SK-N-SH treated with all-trans-retinoic acid at 6 μM for 48 hours (cell line): Measurements from ENCODE around the gene WNK1.

Experiments
- ATAC-seq: fragments of 200-7000 bp; cut with Tn5 transposase; 3 replicates; pipeline ENCODE4 v1.9.1; 2020; ENCODE audit warnings: mild to moderate bottlenecking, moderate library complexity
- ARNTL ChIP-seq: fragments of 450-650 bp; formaldehyde crosslinking; IDR thresholded peaks from 2 replicates; pipeline ENCODE4 v1.5.0; 2020; ENCODE audit warnings: low read depth, mild to moderate bottlenecking, moderate library complexity, borderline replicate concordance
- BACH2 ChIP-seq: fragments of 250-450 bp; sonication (Bioruptor Pico); IDR thresholded peaks from 2 replicates; pipeline ENCODE4 v1.9.0; 2021; ENCODE audit warnings: mild to moderate bottlenecking, borderline replicate concordance
- CSDC2 ChIP-seq: fragments of 250-450 bp; sonication (Bioruptor Pico); IDR thresholded peaks from 2 replicates; pipeline ENCODE4 v1.5.0; 2020; ENCODE audit warnings: mild to moderate bottlenecking, moderate library complexity
- ESRRG ChIP-seq: fragments of 250-450 bp; sonication (Bioruptor Pico); IDR thresholded peaks from 2 replicates; pipeline ENCODE4 v1.6.1; 2021; ENCODE audit warnings: mild to moderate bottlenecking
- GLIS3 ChIP-seq: fragments of 250-450 bp; sonication (Bioruptor Pico); IDR thresholded peaks from 2 replicates; pipeline ENCODE4 v1.5.0; 2020; ENCODE audit warnings: mild to moderate bottlenecking, moderate library complexity
- ISL1 ChIP-seq: fragments of 250-450 bp; sonication (Bioruptor Pico); IDR thresholded peaks from 2 replicates; pipeline ENCODE4 v2.1.2; 2022; ENCODE audit warnings: mild to moderate bottlenecking, moderate library complexity
- OSR1 ChIP-seq: fragments of 250-450 bp; sonication (Bioruptor Pico); IDR thresholded peaks from 2 replicates; pipeline ENCODE4 v1.8.0; 2022; ENCODE audit warnings: moderate library complexity, mild to moderate bottlenecking, inconsistent platforms
- PPARA ChIP-seq: fragments of 250-450 bp; sonication (Bioruptor Pico); IDR thresholded peaks from 2 replicates; pipeline ENCODE4 v1.5.0; 2020; ENCODE audit warnings: mild to moderate bottlenecking, borderline replicate concordance
- RARB ChIP-seq: fragments of 250-450 bp; sonication (Bioruptor Pico); IDR thresholded peaks from 2 replicates; pipeline ENCODE4 v1.8.0; 2021; ENCODE audit warnings: mild to moderate bottlenecking, moderate library complexity
- SNAI2 ChIP-seq: fragments of 250-450 bp; sonication (Bioruptor Pico); IDR thresholded peaks from 2 replicates; pipeline ENCODE4 v1.5.0; 2020; ENCODE audit warnings: mild to moderate bottlenecking, moderate library complexity
- TCF4 ChIP-seq: fragments of 250-450 bp; sonication (Bioruptor Pico); IDR thresholded peaks from 2 replicates; pipeline ENCODE4 v1.8.0; 2021; ENCODE audit warnings: mild to moderate bottlenecking, moderate library complexity, borderline replicate concordance
- TOX ChIP-seq: fragments of 250-450 bp; sonication (Bioruptor Pico); IDR thresholded peaks from 2 replicates; pipeline ENCODE4 v1.8.0; 2021; ENCODE audit warnings: mild to moderate bottlenecking, moderate library complexity, borderline replicate concordance
- ZC3H10 ChIP-seq: fragments of 250-450 bp; sonication (Bioruptor Pico); IDR thresholded peaks from 2 replicates; pipeline ENCODE4 v1.5.1; 2021; ENCODE audit warnings: mild to moderate bottlenecking, moderate library complexity
- ZFP3 ChIP-seq: fragments of 250-450 bp; sonication (Bioruptor Pico); IDR thresholded peaks from 2 replicates; pipeline ENCODE4 v1.5.0; 2020; ENCODE audit warnings: mild to moderate bottlenecking, moderate library complexity
- ZFP30 ChIP-seq: fragments of 450-650 bp; formaldehyde crosslinking; IDR thresholded peaks from 2 replicates; pipeline ENCODE4 v1.5.0; 2022; ENCODE audit warnings: mild to moderate bottlenecking, moderate library complexity
- ZNF70 ChIP-seq: fragments of 450-650 bp; formaldehyde crosslinking; IDR thresholded peaks from 2 replicates; pipeline ENCODE4 v1.5.0; 2020; ENCODE audit warnings: mild to moderate bottlenecking, moderate library complexity
- ZNF8 ChIP-seq: fragments of 450-650 bp; formaldehyde crosslinking; IDR thresholded peaks from 2 replicates; pipeline ENCODE4 v1.5.0; 2020; ENCODE audit warnings: mild to moderate bottlenecking, moderate library complexity
- TF ChIP-seq, protein P1 (sequence below): fragments of 250-450 bp; sonication (Bioruptor Pico); IDR thresholded peaks from 2 replicates; pipeline ENCODE4 v1.8.0; 2021; ENCODE audit warnings: low read depth, mild to moderate bottlenecking, moderate library complexity, borderline replicate concordance
- TF ChIP-seq, protein P2 (sequence below): fragments of 250-450 bp; sonication (Bioruptor Pico); IDR thresholded peaks from 2 replicates; pipeline ENCODE4 v1.5.1; 2021; ENCODE audit warnings: mild to moderate bottlenecking, moderate library complexity
- TF ChIP-seq, protein P3 (sequence below): fragments of 250-450 bp; sonication (Bioruptor Pico); IDR thresholded peaks from 2 replicates; pipeline ENCODE4 v1.8.0; 2020; ENCODE audit warnings: mild to moderate bottlenecking, moderate library complexity, borderline replicate concordance
- TF ChIP-seq, protein P4 (sequence below): fragments of 250-450 bp; sonication (Bioruptor Pico); IDR thresholded peaks from 2 replicates; pipeline ENCODE4 v1.5.1; 2020; ENCODE audit warnings: low read depth, mild to moderate bottlenecking, moderate library complexity

WNK1 gene

DNA sequence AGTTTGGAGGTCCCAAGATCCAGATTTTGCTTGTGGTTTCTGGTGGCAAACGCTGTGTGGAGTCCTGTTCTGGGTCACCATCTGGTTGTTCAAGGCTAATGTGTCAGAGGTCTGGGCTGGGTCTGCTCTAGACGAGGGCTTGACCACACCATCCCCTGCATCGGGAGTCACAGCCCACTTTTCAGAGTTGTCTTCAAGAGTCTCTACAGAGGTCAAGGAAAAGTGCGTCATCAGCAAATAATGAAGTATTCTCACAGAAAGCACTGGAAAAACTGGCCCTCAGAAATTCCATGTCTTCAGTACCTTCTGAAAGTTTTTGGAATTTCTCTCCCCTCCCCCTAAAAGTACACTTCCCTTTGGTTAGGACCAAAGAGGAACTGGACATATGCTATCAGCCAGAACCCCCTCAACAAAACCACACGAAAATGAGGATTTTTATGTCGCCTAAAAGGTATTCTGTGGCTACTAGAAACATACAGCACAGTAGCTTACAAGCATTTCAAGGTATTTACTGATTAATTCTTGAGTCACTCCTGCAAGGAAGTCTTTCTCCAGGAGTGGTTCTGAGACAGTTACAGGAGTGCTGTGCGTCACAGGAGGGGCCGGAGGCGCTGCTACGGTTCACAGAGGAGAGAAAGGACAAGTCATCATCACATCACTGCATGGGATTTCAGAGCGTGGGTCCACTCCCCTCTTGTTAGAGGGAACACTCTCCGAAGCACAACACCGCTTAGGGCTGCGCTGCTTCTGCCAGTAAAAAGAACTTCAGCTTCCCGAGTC, 161.7 kb downstream of the WNK1 start:
- TF ChIP-seq, protein P1, sequence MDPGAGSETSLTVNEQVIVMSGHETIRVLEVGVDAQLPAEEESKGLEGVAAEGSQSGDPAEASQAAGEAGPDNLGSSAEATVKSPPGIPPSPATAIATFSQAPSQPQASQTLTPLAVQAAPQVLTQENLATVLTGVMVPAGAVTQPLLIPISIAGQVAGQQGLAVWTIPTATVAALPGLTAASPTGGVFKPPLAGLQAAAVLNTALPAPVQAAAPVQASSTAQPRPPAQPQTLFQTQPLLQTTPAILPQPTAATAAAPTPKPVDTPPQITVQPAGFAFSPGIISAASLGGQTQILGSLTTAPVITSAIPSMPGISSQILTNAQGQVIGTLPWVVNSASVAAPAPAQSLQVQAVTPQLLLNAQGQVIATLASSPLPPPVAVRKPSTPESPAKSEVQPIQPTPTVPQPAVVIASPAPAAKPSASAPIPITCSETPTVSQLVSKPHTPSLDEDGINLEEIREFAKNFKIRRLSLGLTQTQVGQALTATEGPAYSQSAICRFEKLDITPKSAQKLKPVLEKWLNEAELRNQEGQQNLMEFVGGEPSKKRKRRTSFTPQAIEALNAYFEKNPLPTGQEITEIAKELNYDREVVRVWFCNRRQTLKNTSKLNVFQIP (CRISPR knock-in tag), result no peak
- TF ChIP-seq, protein P2, sequence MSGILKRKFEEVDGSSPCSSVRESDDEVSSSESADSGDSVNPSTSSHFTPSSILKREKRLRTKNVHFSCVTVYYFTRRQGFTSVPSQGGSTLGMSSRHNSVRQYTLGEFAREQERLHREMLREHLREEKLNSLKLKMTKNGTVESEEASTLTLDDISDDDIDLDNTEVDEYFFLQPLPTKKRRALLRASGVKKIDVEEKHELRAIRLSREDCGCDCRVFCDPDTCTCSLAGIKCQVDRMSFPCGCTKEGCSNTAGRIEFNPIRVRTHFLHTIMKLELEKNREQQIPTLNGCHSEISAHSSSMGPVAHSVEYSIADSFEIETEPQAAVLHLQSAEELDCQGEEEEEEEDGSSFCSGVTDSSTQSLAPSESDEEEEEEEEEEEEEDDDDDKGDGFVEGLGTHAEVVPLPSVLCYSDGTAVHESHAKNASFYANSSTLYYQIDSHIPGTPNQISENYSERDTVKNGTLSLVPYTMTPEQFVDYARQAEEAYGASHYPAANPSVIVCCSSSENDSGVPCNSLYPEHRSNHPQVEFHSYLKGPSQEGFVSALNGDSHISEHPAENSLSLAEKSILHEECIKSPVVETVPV (CRISPR knock-in tag), result no peak
- peak; percentile 76 for ATAC-seq

DNA sequence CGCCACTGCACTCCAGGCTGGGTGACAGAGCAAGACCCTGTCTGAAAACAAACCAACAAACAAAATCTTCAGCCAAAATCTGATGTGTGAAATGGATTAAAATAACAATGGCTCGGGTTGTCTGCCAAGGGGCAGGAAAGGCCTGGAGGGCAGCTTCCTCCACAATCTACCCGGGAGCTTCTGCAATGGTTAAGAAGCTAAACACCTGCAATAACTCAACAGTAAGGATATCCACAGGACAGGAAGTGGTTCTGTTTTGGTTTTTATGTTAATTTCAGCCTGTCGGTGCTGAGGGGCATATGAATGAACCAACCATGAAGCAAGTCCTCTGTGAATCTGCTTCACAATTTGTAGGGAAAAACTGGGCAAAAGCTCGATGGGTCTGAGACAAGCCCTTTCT, 162.7 kb downstream of the WNK1 start:
- TF ChIP-seq, protein P3, sequence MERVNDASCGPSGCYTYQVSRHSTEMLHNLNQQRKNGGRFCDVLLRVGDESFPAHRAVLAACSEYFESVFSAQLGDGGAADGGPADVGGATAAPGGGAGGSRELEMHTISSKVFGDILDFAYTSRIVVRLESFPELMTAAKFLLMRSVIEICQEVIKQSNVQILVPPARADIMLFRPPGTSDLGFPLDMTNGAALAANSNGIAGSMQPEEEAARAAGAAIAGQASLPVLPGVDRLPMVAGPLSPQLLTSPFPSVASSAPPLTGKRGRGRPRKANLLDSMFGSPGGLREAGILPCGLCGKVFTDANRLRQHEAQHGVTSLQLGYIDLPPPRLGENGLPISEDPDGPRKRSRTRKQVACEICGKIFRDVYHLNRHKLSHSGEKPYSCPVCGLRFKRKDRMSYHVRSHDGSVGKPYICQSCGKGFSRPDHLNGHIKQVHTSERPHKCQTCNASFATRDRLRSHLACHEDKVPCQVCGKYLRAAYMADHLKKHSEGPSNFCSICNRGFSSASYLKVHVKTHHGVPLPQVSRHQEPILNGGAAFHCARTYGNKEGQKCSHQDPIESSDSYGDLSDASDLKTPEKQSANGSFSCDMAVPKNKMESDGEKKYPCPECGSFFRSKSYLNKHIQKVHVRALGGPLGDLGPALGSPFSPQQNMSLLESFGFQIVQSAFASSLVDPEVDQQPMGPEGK, result no peak
- TF ChIP-seq, protein P1 (CRISPR knock-in tag), result no peak
- no peak for TF ChIP-seq BACH2
- no peak for TF ChIP-seq ZFP30 (CRISPR knock-in tag)
- ATAC-seq, result no peak

DNA sequence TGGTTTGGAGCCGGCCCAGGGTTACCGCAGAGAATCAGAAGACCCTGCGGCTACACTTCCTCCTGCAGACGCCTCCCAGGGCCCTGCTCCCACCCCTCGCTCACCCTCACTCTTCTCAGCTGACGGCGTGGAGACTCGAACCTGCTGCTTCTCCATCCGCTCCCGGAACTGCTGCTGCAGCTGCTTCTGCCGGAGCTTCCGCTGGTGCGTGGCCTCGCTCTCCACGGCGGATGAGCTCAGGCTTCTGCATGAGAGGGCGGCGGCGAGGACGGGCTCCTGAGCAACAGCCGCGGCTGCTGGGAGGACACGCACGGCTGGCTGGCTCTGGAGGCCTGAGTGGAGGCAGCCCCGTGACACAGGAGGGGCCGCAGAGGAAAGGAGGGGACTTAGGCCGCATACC, 163.9 kb downstream of the WNK1 start:
- ATAC-seq, result no peak
- no peak for TF ChIP-seq RARB (CRISPR knock-in tag)
- no peak for TF ChIP-seq SNAI2
- no peak for TF ChIP-seq CSDC2 (CRISPR knock-in tag)
- no peak for TF ChIP-seq ZNF70

DNA sequence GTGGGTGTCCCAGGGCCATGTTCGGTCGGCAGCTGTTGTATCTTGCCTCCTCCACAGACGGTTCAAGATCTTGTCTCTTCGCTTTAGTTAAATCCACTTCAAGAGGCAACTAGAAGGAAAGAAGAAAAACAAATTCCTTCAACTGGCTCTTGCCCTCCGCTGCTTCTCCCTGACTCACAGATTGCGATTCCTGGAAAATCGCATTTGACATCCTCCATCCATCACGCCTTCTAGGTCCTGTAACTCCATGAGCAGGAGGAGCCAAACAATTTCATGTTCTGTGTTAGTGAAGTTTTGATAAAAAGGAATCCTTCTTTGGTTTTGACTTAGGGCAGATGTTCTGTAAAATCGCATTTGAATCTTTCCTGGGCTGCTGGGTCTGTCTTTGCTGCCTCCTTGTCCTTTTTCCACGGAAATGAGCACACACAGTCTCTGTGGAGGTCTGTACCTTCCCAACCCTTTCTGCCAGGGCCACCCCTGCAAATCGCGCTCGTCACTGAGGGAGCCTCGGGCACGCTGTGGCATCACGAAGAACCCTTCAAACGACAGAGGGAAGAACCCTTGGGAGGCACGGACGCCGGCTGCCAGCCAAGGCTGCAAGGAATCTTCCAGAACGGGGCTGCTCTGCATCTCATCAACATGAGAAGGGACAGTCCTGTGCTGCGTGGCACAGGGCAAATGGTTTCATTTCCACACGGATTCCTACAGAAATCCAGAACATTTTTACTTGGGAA, 164.5 kb downstream of the WNK1 start:
- no peak for TF ChIP-seq ZC3H10 (CRISPR knock-in tag)
- no peak for TF ChIP-seq TOX (CRISPR knock-in tag)
- no peak for TF ChIP-seq ESRRG (CRISPR knock-in tag)
- TF ChIP-seq, protein P2 (CRISPR knock-in tag), result no peak
- TF ChIP-seq PPARA (CRISPR knock-in tag), result no peak
- TF ChIP-seq SNAI2, result no peak
- no peak for TF ChIP-seq OSR1 (CRISPR knock-in tag)
- TF ChIP-seq ZFP30 (CRISPR knock-in tag), result no peak
- TF ChIP-seq ZNF70, result no peak
- TF ChIP-seq ZFP3, result no peak
- TF ChIP-seq, protein P4, sequence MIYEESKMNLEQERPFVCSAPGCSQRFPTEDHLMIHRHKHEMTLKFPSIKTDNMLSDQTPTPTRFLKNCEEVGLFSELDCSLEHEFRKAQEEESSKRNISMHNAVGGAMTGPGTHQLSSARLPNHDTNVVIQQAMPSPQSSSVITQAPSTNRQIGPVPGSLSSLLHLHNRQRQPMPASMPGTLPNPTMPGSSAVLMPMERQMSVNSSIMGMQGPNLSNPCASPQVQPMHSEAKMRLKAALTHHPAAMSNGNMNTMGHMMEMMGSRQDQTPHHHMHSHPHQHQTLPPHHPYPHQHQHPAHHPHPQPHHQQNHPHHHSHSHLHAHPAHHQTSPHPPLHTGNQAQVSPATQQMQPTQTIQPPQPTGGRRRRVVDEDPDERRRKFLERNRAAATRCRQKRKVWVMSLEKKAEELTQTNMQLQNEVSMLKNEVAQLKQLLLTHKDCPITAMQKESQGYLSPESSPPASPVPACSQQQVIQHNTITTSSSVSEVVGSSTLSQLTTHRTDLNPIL (CRISPR knock-in tag), result no peak
- TF ChIP-seq ISL1, result no peak
- TF ChIP-seq ZNF8 (CRISPR knock-in tag), result no peak
- TF ChIP-seq, protein P1 (CRISPR knock-in tag), result no peak
- no peak for TF ChIP-seq GLIS3
- no peak for TF ChIP-seq ARNTL (CRISPR knock-in tag)
- TF ChIP-seq BACH2, result no peak
- no peak for TF ChIP-seq TCF4
- TF ChIP-seq CSDC2 (CRISPR knock-in tag), result no peak
- ATAC-seq, result no peak
